Astrocyte (in vitro differentiated cells and primary cell): ENCODE results near the gene AKAP13.

Experiments used
- CTCF ChIP-seq: IDR thresholded peaks from 2 replicates; pipeline ENCODE4 v1.5.1; 2011; ENCODE audit warnings: low read depth, mild to moderate bottlenecking, inconsistent platforms, low read length, moderate library complexity; ENCODE audit not compliant: insufficient read depth
- EZH2 ChIP-seq: IDR thresholded peaks from 2 replicates; pipeline ENCODE4 v1.6.1; 2012; ENCODE audit warnings: mild to moderate bottlenecking, low read length, inconsistent platforms; ENCODE audit not compliant: insufficient read depth

- TF ChIP-seq CTCF: no peak
- no peak for TF ChIP-seq EZH2
These were observed 150.7 kb downstream of the AKAP13 start for GRCh38 chr15:85531083-85531482.
